ENCODE measurements around the gene ADNP2.

Gene ADNP2

GRCh38 chr18:80168982-80169381 is 59.9 kb downstream of the ADNP2 start:
- no peak overlapping the region for H3K27ac Mint-ChIP-seq

DNA sequence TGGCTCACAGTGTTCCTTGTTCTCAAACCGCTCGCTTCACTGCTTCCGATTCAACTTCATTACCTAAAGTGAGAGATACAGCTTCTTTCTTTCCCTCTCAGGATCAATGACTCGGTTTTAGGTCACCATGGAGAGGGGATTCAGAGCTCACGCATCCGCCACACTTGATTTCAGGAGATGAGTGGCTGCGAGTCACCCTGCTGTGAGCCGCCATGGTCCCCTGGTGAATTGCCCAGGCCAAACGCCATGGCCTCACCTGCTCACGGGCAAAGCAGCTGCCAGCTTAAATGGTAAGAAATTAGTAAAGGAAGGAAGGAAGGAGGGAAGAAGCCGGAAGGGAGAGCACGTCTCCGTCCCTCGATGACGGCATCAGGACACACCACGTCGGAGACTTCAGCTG is 60.5 kb downstream of the ADNP2 start:
- H3K27me3 Mint-ChIP-seq, result peaks cover 62% of the 10 kb centered on the region
- no peak for DNase-seq
- no peak overlapping the region for H3K4me3 Mint-ChIP-seq
- H3K27ac Mint-ChIP-seq, result no peak overlapping the region
- H3K4me1 Mint-ChIP-seq, result peaks cover 15% of the 10 kb centered on the region
- H3K9me3 Mint-ChIP-seq, result peaks cover 8 to 15% of the 10 kb centered on the region in 2 donors
- no peak for ATAC-seq

More at GRCh38 chr18:80168982-80169381, 59.9 kb downstream of the ADNP2 start:
- no peak overlapping the region for H3K4me3 Mint-ChIP-seq
- DNase-seq (no peak), ATAC-seq (no peak)
- peaks cover 13 to 22% of the 10 kb centered on the region in 2 donors for H3K9me3 Mint-ChIP-seq
- H3K4me1 Mint-ChIP-seq, result peaks cover 9% of the 10 kb centered on the region
- peaks cover 68% of the 10 kb centered on the region for H3K27me3 Mint-ChIP-seq

DNA sequence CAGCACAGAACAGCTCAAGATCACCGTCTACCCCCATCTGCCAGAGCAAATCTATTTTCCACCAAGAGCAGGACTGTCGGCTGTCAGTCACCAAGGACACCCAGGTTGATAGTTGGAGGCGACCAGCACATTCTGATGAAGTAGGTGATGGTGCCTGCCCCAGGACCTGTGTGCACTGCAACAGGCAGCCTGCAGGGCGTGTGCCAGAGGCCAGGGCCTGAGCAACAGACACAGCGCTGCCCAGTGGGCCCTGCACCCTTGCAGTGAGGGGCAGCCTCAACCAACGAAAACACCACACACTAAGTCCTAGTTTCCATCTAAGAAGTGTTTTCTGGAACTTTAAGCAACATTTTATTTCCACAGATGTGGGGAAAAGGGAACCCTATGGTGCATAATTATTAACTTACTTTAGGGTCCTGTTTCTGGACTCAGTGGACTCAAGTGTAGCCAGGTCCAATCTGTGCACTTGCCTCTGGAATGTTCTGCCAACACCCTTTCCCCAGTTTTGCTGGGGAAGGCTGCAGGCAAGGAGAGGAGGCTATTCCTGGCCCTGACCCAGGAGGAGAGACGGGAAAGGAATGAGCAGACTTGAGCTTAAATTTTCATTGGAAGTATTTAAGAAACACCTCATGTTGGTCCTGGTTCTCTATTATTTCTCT is 61.5 kb downstream of the ADNP2 start:
- no peak overlapping the region for H3K27ac Mint-ChIP-seq
- ATAC-seq (no peak), DNase-seq (no peak)
- H3K4me3 Mint-ChIP-seq, result no peak overlapping the region
- H3K9me3 Mint-ChIP-seq, result peaks cover 0 to 6% of the 10 kb centered on the region in 2 donors
- peaks cover 24% of the 10 kb centered on the region for H3K4me1 Mint-ChIP-seq
- peaks cover 68% of the 10 kb centered on the region for H3K27me3 Mint-ChIP-seq

DNA sequence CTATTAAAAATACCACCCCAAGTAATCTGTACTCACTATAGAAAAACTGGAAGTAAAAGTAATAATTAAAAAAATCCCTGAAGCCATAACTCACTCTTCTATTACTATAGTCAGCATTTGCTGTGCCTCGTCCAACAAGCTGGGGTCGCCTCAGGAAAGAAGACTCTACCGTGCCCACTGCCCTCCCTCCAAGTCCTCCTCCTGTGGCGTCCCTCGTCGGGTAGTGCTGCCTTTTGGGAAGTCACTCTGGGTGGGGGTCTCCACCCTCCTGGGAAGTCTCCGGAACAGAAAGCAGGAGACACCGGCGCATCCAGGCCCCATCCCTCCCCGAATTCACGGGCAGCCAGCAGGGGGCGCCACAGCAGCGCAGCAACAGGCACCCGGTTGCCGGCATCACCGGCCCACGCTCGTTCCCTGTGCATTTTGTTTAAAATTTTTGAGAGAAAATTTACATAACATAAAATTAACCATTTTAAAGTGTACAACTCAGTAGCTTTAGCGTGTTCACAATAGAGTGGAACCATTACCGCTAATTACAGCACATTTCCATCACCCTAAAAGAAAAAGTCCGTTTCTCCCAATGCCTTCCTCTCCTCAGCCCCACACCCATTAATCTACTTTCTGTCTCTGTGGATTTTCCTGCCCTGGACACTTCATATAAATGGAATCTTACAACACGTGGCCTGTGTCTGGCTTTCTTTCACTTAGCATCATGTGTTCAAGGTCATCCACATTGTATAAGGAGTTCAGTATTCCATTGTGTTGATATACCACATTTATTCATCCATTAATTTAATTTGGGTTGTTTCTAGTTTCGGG is 62.2 kb downstream of the ADNP2 start:
- H3K4me1 Mint-ChIP-seq, result peaks cover 30% of the 10 kb centered on the region
- DNase-seq, result peak; percentile 50
- H3K27ac Mint-ChIP-seq, result no peak overlapping the region
- peaks cover 71% of the 10 kb centered on the region for H3K27me3 Mint-ChIP-seq
- H3K9me3 Mint-ChIP-seq, result peaks cover 0 to 1% of the 10 kb centered on the region in 2 donors
- ATAC-seq, result no peak
- H3K4me3 Mint-ChIP-seq, result no peak overlapping the region

DNA sequence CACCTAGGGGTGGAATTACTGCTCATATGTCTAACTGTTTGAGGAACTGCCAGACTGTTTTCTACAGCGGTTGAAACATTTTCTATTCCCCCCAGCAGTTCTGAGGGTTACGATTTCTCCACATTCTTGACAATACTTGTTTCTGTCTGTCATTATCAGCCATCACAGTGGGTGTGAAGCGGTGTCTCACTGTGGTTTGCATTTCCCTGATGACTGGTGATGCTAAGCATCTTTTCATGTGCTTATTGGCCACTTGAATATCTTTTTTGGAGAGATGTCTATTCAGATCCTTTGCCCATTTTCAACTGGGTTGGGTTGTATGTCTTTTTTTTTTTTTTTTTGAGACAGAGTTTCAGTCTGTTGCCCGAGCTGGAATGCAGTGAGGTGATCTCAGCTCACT is 63.0 kb downstream of the ADNP2 start:
- Mint-ChIP-seq H3K27ac (no peak overlapping the region), H3K4me1 (peaks cover 30% of the 10 kb centered on the region), H3K4me3 (no peak overlapping the region), H3K9me3 (no peaks in the 10 kb centered on the region), H3K27me3 (peaks cover 68% of the 10 kb centered on the region)
- DNase-seq (no peak), ATAC-seq (no peak)

DNA sequence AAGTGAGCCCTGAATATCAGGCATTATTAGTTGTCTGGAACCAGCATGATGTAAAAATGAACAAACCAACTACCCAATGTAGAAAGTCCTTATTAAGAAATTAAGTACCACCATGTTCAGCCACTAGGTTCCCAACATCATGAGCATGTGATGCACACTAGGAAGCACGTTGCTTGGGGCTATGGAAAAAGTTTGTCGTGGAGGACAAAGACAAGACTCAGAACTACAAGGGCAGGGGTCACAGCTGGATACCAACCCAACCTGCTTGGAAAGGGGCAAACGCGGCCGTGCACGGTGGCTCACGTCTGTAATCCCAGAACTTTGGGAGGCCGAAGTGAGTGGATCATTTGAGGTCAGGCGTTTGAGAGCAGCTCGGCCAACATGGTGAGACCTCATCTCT is 64.0 kb downstream of the ADNP2 start:
- no peaks in the 10 kb centered on the region for H3K9me3 Mint-ChIP-seq
- peaks cover 68% of the 10 kb centered on the region for H3K27me3 Mint-ChIP-seq
- ATAC-seq, result no peak
- peak overlapping the region in 1 of 2 donors; percentile 20 for H3K27ac Mint-ChIP-seq
- no peak for DNase-seq
- peaks cover 30% of the 10 kb centered on the region for H3K4me1 Mint-ChIP-seq
- no peak overlapping the region for H3K4me3 Mint-ChIP-seq

DNA sequence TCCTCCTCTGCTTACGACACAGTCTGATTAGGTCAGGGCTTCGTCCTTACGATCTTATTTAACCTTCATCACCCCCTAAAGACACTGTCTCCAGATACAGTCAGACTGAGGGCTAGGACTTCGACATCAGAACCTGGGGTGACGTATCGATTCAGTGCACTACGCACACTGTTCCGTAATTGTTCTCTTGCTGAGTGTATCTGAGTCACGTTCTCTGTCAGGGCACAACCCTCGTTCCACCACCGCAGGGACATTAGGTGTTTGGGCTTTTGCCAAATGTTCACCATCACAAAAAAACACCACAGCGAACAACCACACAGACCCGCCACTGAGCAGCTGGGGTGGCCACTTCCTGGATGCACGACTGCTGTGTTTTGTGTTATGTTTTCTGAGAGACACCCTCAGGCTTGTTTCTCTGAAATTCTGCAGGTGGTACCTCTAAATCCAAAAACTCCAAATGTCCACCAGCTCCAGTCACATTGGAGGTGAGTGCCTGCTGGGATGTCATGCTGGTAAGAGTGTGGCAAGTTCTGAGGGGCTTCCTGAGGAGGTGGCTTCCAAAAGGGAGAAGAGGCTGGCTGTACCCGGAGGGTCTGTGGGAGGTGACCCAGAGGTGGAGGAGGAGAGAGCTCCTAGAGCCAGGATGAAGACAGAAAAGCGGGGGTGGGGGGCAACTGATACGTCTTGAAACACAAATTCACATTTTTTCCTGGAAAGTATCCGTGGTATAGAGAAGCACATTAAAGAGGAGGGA is 66.6 kb downstream of the ADNP2 start:
- peaks cover 30% of the 10 kb centered on the region for H3K4me1 Mint-ChIP-seq
- peak; percentile 94 for ATAC-seq
- H3K4me3 Mint-ChIP-seq, result peak overlapping the region; percentile 56 to 63
- peak; percentile 48 to 72 for DNase-seq
- H3K27ac Mint-ChIP-seq, result peak overlapping the region in 1 of 2 donors; percentile 64
- peaks cover 49% of the 10 kb centered on the region for H3K27me3 Mint-ChIP-seq
- H3K9me3 Mint-ChIP-seq, result no peaks in the 10 kb centered on the region

DNA sequence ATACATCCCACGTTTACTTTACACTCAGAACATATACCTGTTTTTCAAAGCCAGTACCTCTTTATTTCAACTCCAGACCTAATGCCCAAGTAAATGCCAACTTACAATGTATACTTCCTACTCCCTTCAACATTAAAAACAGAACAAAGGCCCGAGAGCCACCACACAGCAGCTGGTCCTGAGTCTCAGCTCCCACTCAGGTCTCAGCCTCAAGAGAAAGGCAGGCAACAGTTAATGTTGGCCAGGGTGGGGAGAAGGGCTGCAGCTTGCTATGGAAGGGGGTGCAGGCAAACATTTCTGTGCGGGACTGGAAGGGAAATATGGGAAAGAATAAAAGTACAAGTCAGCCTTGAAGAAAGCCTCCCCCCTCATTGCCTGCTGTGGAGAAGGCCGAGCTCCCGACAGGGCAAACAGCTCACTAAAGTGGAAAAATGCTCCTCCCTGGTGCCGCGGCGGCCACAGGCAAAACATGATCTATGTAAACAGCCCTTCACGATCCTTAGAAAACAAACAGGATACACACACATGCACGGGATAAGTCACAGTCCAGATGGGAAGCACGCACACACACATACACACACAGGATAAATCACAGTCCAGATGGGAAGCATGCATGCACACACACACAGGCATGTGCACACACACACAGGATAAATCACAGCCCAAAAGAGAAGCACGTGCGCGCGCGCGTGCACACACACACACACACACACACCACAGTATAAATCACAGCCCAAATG is 67.4 kb downstream of the ADNP2 start:
- H3K9me3 Mint-ChIP-seq, result no peaks in the 10 kb centered on the region
- no peak overlapping the region for H3K4me3 Mint-ChIP-seq
- no peak overlapping the region for H3K27ac Mint-ChIP-seq
- ATAC-seq, result no peak
- DNase-seq, result no peak
- peaks cover 23% of the 10 kb centered on the region for H3K4me1 Mint-ChIP-seq
- H3K27me3 Mint-ChIP-seq, result peaks cover 40% of the 10 kb centered on the region

DNA sequence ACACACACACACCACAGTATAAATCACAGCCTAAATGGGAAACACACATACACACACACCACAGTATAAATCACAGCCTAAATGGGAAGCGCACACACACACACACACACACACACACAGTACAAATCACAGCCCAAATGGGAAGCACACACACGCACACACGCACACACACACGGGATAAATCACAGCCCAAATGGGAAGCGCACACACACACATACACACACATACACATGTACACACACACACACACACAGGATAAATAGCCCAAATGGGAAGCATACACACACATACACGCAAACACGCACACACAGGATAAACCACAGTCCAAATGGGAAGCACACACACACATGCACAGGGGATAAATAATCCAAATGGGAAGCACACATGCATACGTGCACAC is 68.1 kb downstream of the ADNP2 start:
- ATAC-seq (no peak), DNase-seq (no peak)
- Mint-ChIP-seq H3K9me3 (no peaks in the 10 kb centered on the region), H3K27me3 (peaks cover 34% of the 10 kb centered on the region), H3K4me1 (peaks cover 20% of the 10 kb centered on the region), H3K4me3 (no peak overlapping the region), H3K27ac (no peak overlapping the region)

DNA sequence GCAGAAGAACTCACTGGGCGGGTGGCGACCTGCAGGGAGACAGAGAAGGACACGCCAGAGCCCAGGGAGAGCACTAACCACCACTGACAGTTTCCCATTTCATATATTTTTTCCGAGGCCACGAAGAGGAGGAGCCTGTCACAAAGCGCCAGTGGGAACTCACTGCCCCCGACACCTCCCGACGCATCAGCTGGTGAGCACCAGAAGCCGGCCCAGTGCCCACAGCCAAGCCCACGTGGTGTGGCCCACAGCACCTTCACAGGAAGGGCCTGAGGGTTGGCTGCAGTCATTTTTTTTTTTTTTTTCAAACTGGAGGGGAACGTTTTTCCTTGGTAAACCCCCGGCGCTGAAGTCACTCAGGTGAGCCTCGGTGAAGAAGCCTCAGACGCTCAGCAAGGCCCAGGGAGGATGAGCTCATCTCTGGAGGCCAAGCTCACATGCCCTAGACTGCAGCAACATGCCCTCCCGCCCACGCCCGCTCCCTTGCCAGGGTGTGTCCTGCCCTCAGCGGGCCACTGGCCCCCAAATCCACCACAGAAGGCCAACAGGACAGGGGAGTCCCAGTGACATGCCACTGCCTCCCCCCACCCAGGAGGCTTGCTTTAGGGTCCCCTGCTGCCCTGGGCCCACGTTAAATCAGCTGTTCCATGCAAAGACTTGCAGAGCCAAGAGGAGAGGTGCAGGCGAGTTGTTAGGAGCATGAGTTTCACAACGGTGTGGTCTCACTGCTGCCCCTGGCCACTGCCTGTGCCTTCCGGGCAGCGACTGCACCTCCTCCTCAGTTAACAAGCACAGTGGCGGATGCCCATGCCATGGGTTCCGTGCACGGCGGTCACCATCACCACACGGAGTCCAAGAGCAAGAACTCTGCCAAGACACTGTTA is 70.1 kb downstream of the ADNP2 start:
- H3K27ac Mint-ChIP-seq, result no peak overlapping the region
- DNase-seq (no peak), ATAC-seq (no peak)
- H3K4me3 Mint-ChIP-seq, result no peak overlapping the region
- H3K27me3 Mint-ChIP-seq, result peaks cover 32% of the 10 kb centered on the region
- H3K9me3 Mint-ChIP-seq, result no peaks in the 10 kb centered on the region
- peaks cover 19% of the 10 kb centered on the region for H3K4me1 Mint-ChIP-seq

DNA sequence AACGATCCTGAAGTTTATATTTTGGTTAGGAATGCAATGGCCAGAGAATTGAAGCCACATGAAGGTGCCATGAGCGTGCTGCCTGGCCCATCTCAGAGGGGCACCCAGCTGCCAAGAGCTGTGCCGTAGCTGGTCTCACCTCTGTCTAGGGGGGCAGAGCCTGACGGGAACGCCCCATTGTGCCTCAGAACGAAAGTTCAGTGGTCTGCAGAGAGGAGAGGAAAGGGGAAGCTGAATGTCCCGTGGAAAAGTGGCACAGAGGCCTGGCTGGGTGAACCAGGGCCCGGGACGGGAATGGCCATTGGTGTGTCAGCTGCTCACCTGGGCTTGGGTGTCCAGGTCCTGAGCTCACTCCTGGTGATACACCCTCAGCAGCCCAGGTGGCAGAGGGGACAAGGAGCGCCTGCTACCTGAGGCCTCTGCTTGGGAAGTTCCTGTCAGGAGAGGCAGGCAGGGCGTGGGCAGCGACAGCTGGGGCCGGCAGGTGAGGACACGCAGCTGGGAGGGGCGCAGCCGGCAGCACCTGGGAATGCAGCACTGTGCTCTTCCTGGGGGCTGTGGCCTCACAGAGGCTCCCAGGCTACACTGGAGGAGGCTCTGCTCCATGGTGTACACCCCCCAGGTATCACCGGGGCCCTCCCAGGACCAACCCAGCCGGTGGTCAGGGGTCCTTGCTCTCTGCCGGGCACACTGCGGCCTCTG is 70.9 kb downstream of the ADNP2 start:
- no peak for ATAC-seq
- Mint-ChIP-seq H3K27me3 (peaks cover 34% of the 10 kb centered on the region), H3K27ac (no peak overlapping the region)

DNA sequence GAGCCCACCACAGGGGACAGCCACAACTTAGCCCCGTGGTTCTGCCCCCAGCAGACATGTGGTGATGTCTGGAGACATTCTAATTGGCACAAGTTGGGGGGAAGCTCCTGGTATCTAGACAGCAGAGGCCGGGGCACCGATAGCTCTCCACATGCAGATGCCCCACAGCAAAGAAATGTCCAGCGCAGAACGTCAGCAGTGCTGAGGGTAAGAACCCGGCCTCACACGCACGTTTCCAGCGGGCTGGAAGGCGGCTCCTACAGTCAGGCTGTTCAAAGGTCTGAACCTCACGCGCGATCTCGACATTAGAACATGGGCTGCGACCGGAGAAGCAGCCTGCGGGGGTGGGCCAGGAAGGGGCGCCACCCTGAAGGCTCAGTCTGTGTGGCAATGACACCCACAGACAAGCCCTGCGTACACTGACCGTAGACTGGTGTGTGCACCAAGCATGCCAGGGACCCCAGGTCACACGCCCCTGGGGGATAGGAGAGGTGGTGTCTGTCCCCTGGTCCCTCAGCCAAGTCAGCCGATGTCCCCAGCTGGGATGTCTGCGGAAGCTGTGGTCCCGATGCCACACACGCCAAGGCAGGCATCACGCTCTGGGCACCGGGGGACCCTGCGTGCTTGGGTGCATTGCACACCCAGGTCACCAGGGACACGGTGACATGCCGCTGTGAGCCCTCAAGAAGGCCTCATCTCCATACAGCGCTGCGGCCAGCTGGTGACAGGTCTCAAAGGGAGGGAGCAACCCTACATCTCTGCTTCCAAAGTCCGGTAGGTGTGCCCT is 71.9 kb downstream of the ADNP2 start:
- ATAC-seq, result peak; percentile 16
- DNase-seq, result no peak
- H3K4me1 Mint-ChIP-seq, result peaks cover 2% of the 10 kb centered on the region

More for the DNA sequence above, 70.9 kb downstream of the ADNP2 start:
- peaks cover 11% of the 10 kb centered on the region for H3K4me1 Mint-ChIP-seq
- DNase-seq, result no peak
- no peak overlapping the region for H3K4me3 Mint-ChIP-seq
- H3K9me3 Mint-ChIP-seq, result no peaks in the 10 kb centered on the region

DNA sequence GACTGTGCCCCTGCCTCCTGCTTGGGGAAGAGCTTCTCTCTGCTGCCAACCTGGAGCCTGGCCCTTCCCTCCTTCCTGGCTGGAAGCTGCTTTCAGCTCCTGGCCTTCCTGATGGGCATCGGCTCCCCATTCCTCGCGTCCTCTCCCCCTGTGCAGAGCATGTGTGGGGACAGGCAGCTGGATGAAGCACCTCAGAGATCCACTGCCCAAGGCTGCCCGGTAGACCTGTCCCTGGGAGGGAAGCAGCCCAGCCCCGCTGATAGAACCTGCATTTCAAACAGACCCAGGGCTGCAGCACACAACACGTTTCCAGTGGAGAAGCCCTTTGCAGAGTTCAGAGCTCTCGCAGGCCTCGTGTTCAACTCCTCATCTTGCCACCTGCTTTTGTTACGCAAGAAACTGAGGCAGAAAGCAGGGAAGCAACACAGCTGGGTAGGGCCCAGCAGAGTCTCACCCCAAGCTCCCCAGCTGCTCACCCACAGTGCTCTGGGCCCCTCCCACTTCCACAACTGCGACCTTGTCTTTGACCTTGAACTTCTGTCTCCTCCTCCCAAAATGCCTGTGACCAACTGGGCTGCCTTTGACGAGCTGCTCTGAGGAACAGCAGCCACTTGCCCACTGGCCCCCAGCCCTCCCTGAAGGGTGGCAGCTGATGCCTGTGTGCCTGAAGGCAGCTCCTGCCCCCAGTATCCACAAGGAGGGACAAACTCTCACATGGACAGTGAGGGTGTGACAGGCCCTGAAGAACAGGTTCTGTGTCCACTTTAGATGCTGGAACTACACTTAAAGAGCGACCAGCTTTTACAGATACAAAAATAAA is 72.8 kb downstream of the ADNP2 start:
- Mint-ChIP-seq H3K9me3 (peaks cover 0 to 11% of the 10 kb centered on the region in 2 donors), H3K27ac (no peak overlapping the region), H3K27me3 (peaks cover 20% of the 10 kb centered on the region), H3K4me1 (no peaks in the 10 kb centered on the region), H3K4me3 (no peak overlapping the region)
- ATAC-seq (no peak), DNase-seq (no peak)

More for the DNA sequence above, 71.9 kb downstream of the ADNP2 start:
- Mint-ChIP-seq H3K27me3 (peaks cover 24% of the 10 kb centered on the region), H3K4me3 (no peak overlapping the region), H3K9me3 (peaks cover 0 to 5% of the 10 kb centered on the region in 2 donors), H3K27ac (no peak overlapping the region)
